CD4-positive, alpha-beta memory T cell (primary cell): ENCODE results near the gene SMURF1. TPM values are rescaled to one million over a fixed set of nuclear protein-coding genes. Genes with fewer than 3 reads are reported as not detected.
A peak's percentile ranks its signal among the peaks of the same experiment; 100 is the strongest.

Source experiments
- CTCF ChIA-PET: fragments of 350-600 bp; sonication (Branson Sonifier 250); formaldehyde crosslinking; loops from one replicate; lab custom pipeline; 2021; ENCODE audit warnings: inconsistent platforms; ENCODE audit not compliant: partially characterized antibody; lab: Charles Lee
- POLR2A ChIA-PET: fragments of 350-600 bp; sonication (Branson Sonifier 250); formaldehyde crosslinking; loops from one replicate; lab custom pipeline; 2021; ENCODE audit not compliant: partially characterized antibody; lab: Charles Lee
- DNase-seq, 5 donors: peaks; one replicate each; pipeline versions ENCODE4 v3.0.0 to v3.0.0-alpha.2; 2020 to 2022; ENCODE audit warnings: mixed read lengths in 1 of 5
- H3K27ac ChIP-seq: one replicate; pipeline ENCODE4 v1.7.0; 2013; ENCODE audit warnings: low read depth, low read length
- H3K27me3 ChIP-seq: 2 replicates; pipeline ENCODE4 v1.7.0; 2013; ENCODE audit warnings: mild to moderate bottlenecking, low read length, moderate library complexity; ENCODE audit not compliant: insufficient read depth
- H3K36me3 ChIP-seq: 2 replicates; pipeline ENCODE4 v1.7.0; 2013; ENCODE audit warnings: mild to moderate bottlenecking, low read length, moderate library complexity; ENCODE audit not compliant: insufficient read depth
- H3K4me1 ChIP-seq: 2 replicates; pipeline ENCODE4 v1.7.0; 2013; ENCODE audit warnings: mild to moderate bottlenecking, low read length, moderate library complexity; ENCODE audit not compliant: insufficient read depth
- H3K4me3 ChIP-seq, 2 donors: one replicate each; pipeline ENCODE4 v1.7.0; 2013; ENCODE audit warnings: low read length in 2 of 2, mild to moderate bottlenecking in 1 of 2
- H3K9me3 ChIP-seq, 2 donors: one replicate each; pipeline ENCODE4 v1.7.0; 2013; ENCODE audit warnings: low read length in 2 of 2, control low read depth in 1 of 2; ENCODE audit not compliant: control insufficient read depth in 1 of 2
- H3K27ac Mint-ChIP-seq, 7 donors: one replicate each; pipeline ENCODE4 v1.8.0; 2020 to 2021; ENCODE audit warnings: mixed read lengths in 7 of 7, mild to moderate bottlenecking in 6 of 7, inconsistent platforms in 3 of 7, moderate library complexity in 3 of 7
- H3K27me3 Mint-ChIP-seq, 2 donors: one replicate each; pipeline ENCODE4 v1.8.0; 2020 to 2021; ENCODE audit warnings: mixed read lengths in 2 of 2
- H3K36me3 Mint-ChIP-seq, 2 donors: one replicate each; pipeline ENCODE4 v1.8.0; 2020 to 2021; ENCODE audit warnings: mixed read lengths in 2 of 2, inconsistent platforms in 1 of 2, mild to moderate bottlenecking in 1 of 2
- H3K4me1 Mint-ChIP-seq, 4 donors: one replicate each; pipeline ENCODE4 v1.8.0; 2020 to 2021; ENCODE audit warnings: mixed read lengths in 4 of 4, mild to moderate bottlenecking in 1 of 4
- H3K4me3 Mint-ChIP-seq, 8 donors: one replicate each; pipeline ENCODE4 v1.8.0; 2020 to 2021; ENCODE audit warnings: mixed read lengths in 8 of 8, mild to moderate bottlenecking in 7 of 8, moderate library complexity in 6 of 8, inconsistent platforms in 3 of 8
- H3K9me3 Mint-ChIP-seq, 8 donors: one replicate each; pipeline ENCODE4 v1.8.0; 2020 to 2021; ENCODE audit warnings: mixed read lengths in 8 of 8, mild to moderate bottlenecking in 5 of 8, inconsistent platforms in 3 of 8, moderate library complexity in 1 of 8
- intact Hi-C: fragments of 100-400 bp; cut with micrococcal nuclease; formaldehyde crosslinking; loops from one replicate; pipeline ENCODE4 v1.15.1; 2023
- polyA plus RNA-seq, 2 donors: library from polyadenylated mRNA; unstranded; fragments of 300-500 nt; fragmentation: Illumina TruSeq; gene quantifications; one replicate each; pipeline ENCODE4 v1.2.3, GENCODE V29; 2021
- total RNA-seq, 2 experiments: library from RNA; stranded (reverse); gene quantifications; one replicate each; pipeline ENCODE4 v1.2.3, GENCODE V29; 2021

The SMURF1 gene
- total and polyA plus RNA-seq, 4 experiments from 2014 or later = 0.88 to 23.2 (median 12.9) TPM

- Histone ChIP-seq H3K27ac (no peak overlapping the region), H3K4me1 (no peaks in the 10 kb centered on the region), H3K9me3 (no peaks in the 10 kb centered on the region), H3K4me3 (no peak overlapping the region), H3K27me3 (no peaks in the 10 kb centered on the region), H3K36me3 (peaks cover 76% of the 10 kb centered on the region)
- Mint-ChIP-seq H3K4me1 (peaks cover 0 to 7% (median 5%) of the 10 kb centered on the region in 4 donors), H3K27me3 (no peaks in the 10 kb centered on the region), H3K36me3 (peaks cover 53 to 77% of the 10 kb centered on the region in 2 donors), H3K9me3 (no peaks in the 10 kb centered on the region), H3K4me3 (no peak overlapping the region), H3K27ac (peak overlapping the region in 2 of 7 donors; percentile 1 to 17)
- CTCF ChIA-PET = interaction anchor here (0.6 to 7.8 kb wide), 4 partner anchors 8 to 277 kb away, joined by 3 to 99 read pairs (median 3); no protein-coding TSS in a partner anchor
- POLR2A ChIA-PET = no interaction called here
- intact Hi-C loops = no loop called here
- no peak for DNase-seq
Observed at GRCh38 chr7:99035723-99036545, 108.0 kb downstream of the SMURF1 start.

- DNase-seq = no peak
- POLR2A ChIA-PET = no interaction called here
- Histone ChIP-seq H3K27ac (no peak overlapping the region), H3K27me3 (no peaks in the 10 kb centered on the region), H3K9me3 (no peaks in the 10 kb centered on the region), H3K36me3 (peaks cover 83% of the 10 kb centered on the region), H3K4me3 (no peak overlapping the region), H3K4me1 (no peaks in the 10 kb centered on the region)
- peak overlapping the region in 2 of 7 donors; percentile 1 to 66 for H3K27ac Mint-ChIP-seq
- peaks cover 0 to 2% (median under 1%) of the 10 kb centered on the region in 4 donors for H3K4me1 Mint-ChIP-seq
- no peaks in the 10 kb centered on the region for H3K27me3 Mint-ChIP-seq
- no peaks in the 10 kb centered on the region for H3K9me3 Mint-ChIP-seq
- intact Hi-C loops = no loop called here
- no peak overlapping the region for H3K4me3 Mint-ChIP-seq
- H3K36me3 Mint-ChIP-seq = peaks cover 48 to 76% of the 10 kb centered on the region in 2 donors
- CTCF ChIA-PET = interaction anchor here (1.1 to 7.8 kb wide), 2 partner anchors 12 to 277 kb away, joined by 3 to 99 read pairs; no protein-coding TSS in a partner anchor
Observed at GRCh38 chr7:99034932-99035722, 108.8 kb downstream of the SMURF1 start.

- Histone ChIP-seq H3K27me3 (no peaks in the 10 kb centered on the region), H3K27ac (no peak overlapping the region), H3K9me3 (no peaks in the 10 kb centered on the region), H3K36me3 (peaks cover 78% of the 10 kb centered on the region), H3K4me1 (no peaks in the 10 kb centered on the region), H3K4me3 (no peak overlapping the region)
- Mint-ChIP-seq H3K27me3 (no peaks in the 10 kb centered on the region), H3K4me1 (peaks cover 0 to 2% (median 0%) of the 10 kb centered on the region in 4 donors), H3K9me3 (no peaks in the 10 kb centered on the region), H3K36me3 (peaks cover 50 to 83% of the 10 kb centered on the region in 2 donors), H3K27ac (no peak overlapping the region), H3K4me3 (no peak overlapping the region)
- intact Hi-C loops = no loop called here
- DNase-seq = no peak
- ChIA-PET CTCF (no interaction called here), POLR2A (no interaction called here)
Observed at GRCh38 chr7:99033765-99034164, 110.1 kb downstream of the SMURF1 start.

- CTCF ChIA-PET = no interaction called here
- peaks cover 73% of the 10 kb centered on the region for H3K36me3 ChIP-seq
- no peak for DNase-seq
- no peaks in the 10 kb centered on the region for H3K4me1 ChIP-seq
- Mint-ChIP-seq H3K9me3 (no peaks in the 10 kb centered on the region), H3K36me3 (peaks cover 48 to 83% of the 10 kb centered on the region in 2 donors), H3K4me3 (no peak overlapping the region), H3K4me1 (peaks cover 0 to 2% (median 0%) of the 10 kb centered on the region in 4 donors), H3K27ac (no peak overlapping the region), H3K27me3 (no peaks in the 10 kb centered on the region)
- no peaks in the 10 kb centered on the region for H3K9me3 ChIP-seq
- H3K27ac ChIP-seq = no peak overlapping the region
- H3K27me3 ChIP-seq = no peaks in the 10 kb centered on the region
- intact Hi-C loops = no loop called here
- H3K4me3 ChIP-seq = no peak overlapping the region
- POLR2A ChIA-PET = no interaction called here
Observed at GRCh38 chr7:99032928-99033327, 111.0 kb downstream of the SMURF1 start.

DNA sequence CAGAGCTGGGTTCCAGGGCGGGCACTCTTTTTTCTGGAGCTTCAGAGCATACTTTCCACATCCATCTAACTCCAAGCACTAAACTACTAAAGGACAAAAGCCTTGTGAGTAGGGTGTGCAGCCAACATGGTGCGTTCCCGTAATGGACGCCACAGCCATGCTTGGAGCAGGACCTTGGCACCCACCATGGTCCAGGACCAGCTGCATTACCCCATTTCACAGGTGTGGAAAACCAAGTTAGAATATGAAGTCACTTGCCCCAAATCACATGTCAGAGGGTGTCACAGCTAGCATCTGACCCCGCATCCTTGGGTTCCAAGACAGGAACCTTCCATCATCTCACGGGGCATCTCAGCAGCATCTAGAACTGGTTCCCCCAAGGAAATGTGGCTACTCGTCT is 112.4 kb downstream of the SMURF1 start:
- Histone ChIP-seq H3K27me3 (no peaks in the 10 kb centered on the region), H3K27ac (no peak overlapping the region), H3K36me3 (peaks cover 60% of the 10 kb centered on the region), H3K4me3 (no peak overlapping the region), H3K9me3 (no peaks in the 10 kb centered on the region), H3K4me1 (no peaks in the 10 kb centered on the region)
- Mint-ChIP-seq H3K4me3 (no peak overlapping the region), H3K27ac (peak overlapping the region in 1 of 7 donors; percentile 50), H3K4me1 (peaks cover 0 to 3% (median 0%) of the 10 kb centered on the region in 4 donors), H3K9me3 (no peaks in the 10 kb centered on the region), H3K36me3 (peaks cover 46 to 76% of the 10 kb centered on the region in 2 donors), H3K27me3 (no peaks in the 10 kb centered on the region)
- CTCF ChIA-PET = interaction anchor here (3.0 kb wide), 1 partner anchor 8 kb away, joined by 14 read pairs; no protein-coding TSS in a partner anchor
- POLR2A ChIA-PET = no interaction called here
- DNase-seq = no peak
- intact Hi-C loops = no loop called here

DNA sequence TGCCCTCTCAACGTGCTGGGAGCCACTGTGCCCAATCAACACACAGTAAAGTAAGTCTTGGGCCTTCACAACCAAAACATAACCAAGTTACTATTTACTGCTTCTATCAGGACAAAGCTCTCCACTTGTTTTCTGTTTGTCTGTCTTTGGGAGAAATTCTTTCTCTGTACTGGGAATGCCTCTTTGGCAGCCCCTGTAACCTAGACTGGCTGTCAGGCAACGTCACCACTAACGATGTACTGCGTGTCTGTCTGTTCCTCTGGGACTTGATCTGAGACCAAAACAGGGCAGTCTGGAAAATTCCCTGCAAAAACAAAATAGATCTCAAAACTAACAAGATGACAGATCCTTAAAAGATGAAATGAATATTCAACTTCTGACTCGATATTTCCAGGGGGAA is 113.0 kb downstream of the SMURF1 start:
- no peaks in the 10 kb centered on the region for H3K4me1 ChIP-seq
- Mint-ChIP-seq H3K4me1 (peaks cover 0 to 3% (median 0%) of the 10 kb centered on the region in 4 donors), H3K4me3 (no peak overlapping the region), H3K36me3 (peaks cover 42 to 73% of the 10 kb centered on the region in 2 donors), H3K27me3 (no peaks in the 10 kb centered on the region), H3K27ac (peak overlapping the region in 4 of 7 donors; percentile 23 to 47 (median 35)), H3K9me3 (no peaks in the 10 kb centered on the region)
- DNase-seq = no peak
- peaks cover 57% of the 10 kb centered on the region for H3K36me3 ChIP-seq
- no peaks in the 10 kb centered on the region for H3K9me3 ChIP-seq
- no peaks in the 10 kb centered on the region for H3K27me3 ChIP-seq
- no peak overlapping the region for H3K27ac ChIP-seq
- POLR2A ChIA-PET = no interaction called here
- H3K4me3 ChIP-seq = no peak overlapping the region
- intact Hi-C loops = no loop called here
- CTCF ChIA-PET = interaction anchor here (3.0 kb wide), 1 partner anchor 9 kb away, joined by 14 read pairs; no protein-coding TSS in a partner anchor

GRCh38 chr7:99030457-99030856 is 113.5 kb downstream of the SMURF1 start:
- CTCF ChIA-PET = interaction anchor here (1.1 to 3.0 kb wide), 2 partner anchors 10 to 283 kb away, joined by 4 to 14 read pairs; no protein-coding TSS in a partner anchor
- intact Hi-C loops = no loop called here
- Mint-ChIP-seq H3K4me3 (no peak overlapping the region), H3K4me1 (peaks cover 0 to 3% (median 0%) of the 10 kb centered on the region in 4 donors), H3K36me3 (peaks cover 37 to 73% of the 10 kb centered on the region in 2 donors), H3K27me3 (no peaks in the 10 kb centered on the region), H3K27ac (peak overlapping the region in 2 of 7 donors; percentile 47 to 70), H3K9me3 (no peaks in the 10 kb centered on the region)
- no peaks in the 10 kb centered on the region for H3K4me1 ChIP-seq
- no peaks in the 10 kb centered on the region for H3K27me3 ChIP-seq
- H3K36me3 ChIP-seq = peaks cover 53% of the 10 kb centered on the region
- POLR2A ChIA-PET = no interaction called here
- H3K27ac ChIP-seq = no peak overlapping the region
- H3K4me3 ChIP-seq = no peak overlapping the region
- DNase-seq = no peak
- no peaks in the 10 kb centered on the region for H3K9me3 ChIP-seq
